Endothelial cell (in vitro differentiated cells): ENCODE results near the gene TRAPPC10. TPM values are rescaled to one million over a fixed set of nuclear protein-coding genes. Genes with fewer than 3 reads are reported as not detected.

Experiments
- DNase-seq: peaks from one replicate; pipeline ENCODE4 v3.0.0; 2021; ENCODE audit warnings: low spot score
- H3K27ac Mint-ChIP-seq: one replicate; pipeline ENCODE4 v1.8.0; 2021; ENCODE audit warnings: mixed read lengths, inconsistent platforms; ENCODE audit not compliant: unreplicated experiment
- H3K27me3 Mint-ChIP-seq: one replicate; pipeline ENCODE4 v1.8.0; 2021; ENCODE audit warnings: mild to moderate bottlenecking, moderate library complexity, mixed read lengths, inconsistent platforms; ENCODE audit not compliant: unreplicated experiment
- H3K36me3 Mint-ChIP-seq: one replicate; pipeline ENCODE4 v1.8.0; 2021; ENCODE audit warnings: mild to moderate bottlenecking, low read depth, mixed read lengths, inconsistent platforms; ENCODE audit not compliant: unreplicated experiment
- H3K4me1 Mint-ChIP-seq: one replicate; pipeline ENCODE4 v1.8.0; 2021; ENCODE audit warnings: mild to moderate bottlenecking, mixed read lengths, inconsistent platforms; ENCODE audit not compliant: unreplicated experiment
- H3K4me3 Mint-ChIP-seq: one replicate; pipeline ENCODE4 v1.8.0; 2021; ENCODE audit warnings: mild to moderate bottlenecking, mixed read lengths, inconsistent platforms; ENCODE audit not compliant: unreplicated experiment
- H3K9me3 Mint-ChIP-seq: one replicate; pipeline ENCODE4 v1.8.0; 2021; ENCODE audit warnings: mixed read lengths, inconsistent platforms; ENCODE audit not compliant: unreplicated experiment
- total RNA-seq: library from RNA; stranded (reverse); fragmentation: NEBNext Ultra II Directional; extraction: Animal tissue kit (Norgen Biotek cat#: 25700); gene quantifications from one replicate; pipeline ENCODE4 v1.2.1, GENCODE V29; 2021; ENCODE audit not compliant: unreplicated experiment
- TF ChIP-seq, protein P1 (sequence below): fragments of 200-600 bp; sonication (generic); IDR thresholded peaks from one replicate; pipeline ENCODE4 v1.5.0; 2021; ENCODE audit warnings: antibody characterized with exemption; ENCODE audit not compliant: unreplicated experiment

The TRAPPC10 gene
- total RNA-seq, 1 donor from 2014 or later, result 28.4 TPM

DNA sequence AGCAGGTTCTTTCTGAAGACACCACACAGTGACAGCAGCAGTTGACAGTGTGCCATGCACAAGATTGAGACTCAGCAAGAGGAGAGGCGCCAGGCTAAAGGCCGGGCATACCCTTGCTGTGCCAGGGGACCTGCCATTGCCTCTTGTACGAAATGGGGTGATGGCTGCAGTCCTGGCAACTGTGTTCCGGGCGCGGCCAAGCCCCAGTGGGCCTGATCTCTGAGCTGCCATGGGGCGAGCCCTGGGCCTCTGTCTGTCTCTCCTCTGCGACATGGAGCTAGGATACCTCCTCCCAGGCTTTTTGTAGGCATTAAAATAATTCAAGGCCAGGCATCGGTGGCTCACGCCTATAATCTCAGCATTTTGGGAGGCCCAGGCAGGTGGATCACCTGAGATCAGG lies 9.6 kb upstream of the TRAPPC10 start:
- no peak overlapping the region for H3K4me3 Mint-ChIP-seq
- H3K9me3 Mint-ChIP-seq, result no peaks in the 10 kb centered on the region
- no peak for DNase-seq
- no peaks in the 10 kb centered on the region for H3K36me3 Mint-ChIP-seq
- no peak overlapping the region for H3K27ac Mint-ChIP-seq
- peaks cover 2% of the 10 kb centered on the region for H3K27me3 Mint-ChIP-seq
- TF ChIP-seq, protein P1, sequence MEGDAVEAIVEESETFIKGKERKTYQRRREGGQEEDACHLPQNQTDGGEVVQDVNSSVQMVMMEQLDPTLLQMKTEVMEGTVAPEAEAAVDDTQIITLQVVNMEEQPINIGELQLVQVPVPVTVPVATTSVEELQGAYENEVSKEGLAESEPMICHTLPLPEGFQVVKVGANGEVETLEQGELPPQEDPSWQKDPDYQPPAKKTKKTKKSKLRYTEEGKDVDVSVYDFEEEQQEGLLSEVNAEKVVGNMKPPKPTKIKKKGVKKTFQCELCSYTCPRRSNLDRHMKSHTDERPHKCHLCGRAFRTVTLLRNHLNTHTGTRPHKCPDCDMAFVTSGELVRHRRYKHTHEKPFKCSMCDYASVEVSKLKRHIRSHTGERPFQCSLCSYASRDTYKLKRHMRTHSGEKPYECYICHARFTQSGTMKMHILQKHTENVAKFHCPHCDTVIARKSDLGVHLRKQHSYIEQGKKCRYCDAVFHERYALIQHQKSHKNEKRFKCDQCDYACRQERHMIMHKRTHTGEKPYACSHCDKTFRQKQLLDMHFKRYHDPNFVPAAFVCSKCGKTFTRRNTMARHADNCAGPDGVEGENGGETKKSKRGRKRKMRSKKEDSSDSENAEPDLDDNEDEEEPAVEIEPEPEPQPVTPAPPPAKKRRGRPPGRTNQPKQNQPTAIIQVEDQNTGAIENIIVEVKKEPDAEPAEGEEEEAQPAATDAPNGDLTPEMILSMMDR, result no peak
- no peaks in the 10 kb centered on the region for H3K4me1 Mint-ChIP-seq

DNA sequence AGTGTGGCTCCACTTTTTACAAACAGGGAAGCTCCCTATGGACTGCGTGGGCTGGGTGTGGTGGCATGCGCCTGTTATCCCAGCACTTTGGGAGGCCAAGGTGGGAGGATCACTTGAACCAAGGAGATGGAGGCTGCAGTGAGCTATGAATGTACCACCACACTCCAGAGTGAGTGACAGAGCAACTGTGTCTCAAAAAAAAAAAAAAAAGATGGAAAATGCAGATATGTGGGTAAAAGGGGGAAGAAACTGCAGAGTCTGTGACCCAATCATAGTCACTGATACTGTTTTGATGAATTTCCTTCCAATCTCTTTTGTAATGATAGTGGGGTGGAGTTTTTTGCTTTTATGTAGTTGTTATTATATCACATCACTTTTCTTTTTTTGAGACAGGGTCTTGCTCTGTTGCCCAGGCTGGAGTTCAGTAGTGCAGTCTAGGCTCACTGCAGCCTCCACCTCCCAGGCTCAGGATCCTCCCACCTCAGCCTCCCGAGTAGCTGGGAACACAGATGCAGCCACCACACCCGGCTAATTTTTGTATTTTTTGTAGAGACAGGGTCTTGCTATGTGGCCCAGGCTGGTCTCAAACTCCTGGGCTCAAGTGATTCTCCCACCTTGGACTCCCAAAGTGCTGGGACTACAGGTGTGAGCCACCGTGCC lies 8.7 kb upstream of the TRAPPC10 start:
- H3K27ac Mint-ChIP-seq, result no peak overlapping the region
- no peak for DNase-seq
- no peaks in the 10 kb centered on the region for H3K4me1 Mint-ChIP-seq
- no peak overlapping the region for H3K4me3 Mint-ChIP-seq
- TF ChIP-seq, protein P1, result no peak
- no peaks in the 10 kb centered on the region for H3K36me3 Mint-ChIP-seq
- H3K9me3 Mint-ChIP-seq, result no peaks in the 10 kb centered on the region
- H3K27me3 Mint-ChIP-seq, result peaks cover 2% of the 10 kb centered on the region

DNA sequence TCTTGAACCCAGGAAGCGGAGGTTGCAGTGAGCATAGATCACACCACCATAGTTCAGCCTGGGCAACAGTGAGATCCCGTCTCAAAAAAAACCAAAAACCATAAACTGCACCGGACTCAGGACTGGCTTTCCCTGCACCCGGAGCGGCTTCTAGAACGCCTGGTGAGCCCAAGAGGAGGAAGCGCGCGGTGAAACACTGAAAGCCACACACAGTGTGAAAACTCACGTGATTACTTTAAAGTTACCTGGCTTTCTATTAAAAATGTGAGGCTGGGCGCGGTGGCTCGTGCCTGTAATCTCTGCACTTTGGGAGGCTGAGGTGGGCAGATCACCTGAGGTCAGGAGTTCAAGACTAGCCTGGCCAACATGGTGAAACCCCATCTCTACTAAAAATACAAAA lies 7.0 kb upstream of the TRAPPC10 start:
- no peak overlapping the region for H3K4me3 Mint-ChIP-seq
- DNase-seq, result no peak
- no peaks in the 10 kb centered on the region for H3K36me3 Mint-ChIP-seq
- no peaks in the 10 kb centered on the region for H3K9me3 Mint-ChIP-seq
- no peak overlapping the region for H3K27ac Mint-ChIP-seq
- TF ChIP-seq, protein P1, result no peak
- H3K4me1 Mint-ChIP-seq, result no peaks in the 10 kb centered on the region
- H3K27me3 Mint-ChIP-seq, result peaks cover 2% of the 10 kb centered on the region

DNA sequence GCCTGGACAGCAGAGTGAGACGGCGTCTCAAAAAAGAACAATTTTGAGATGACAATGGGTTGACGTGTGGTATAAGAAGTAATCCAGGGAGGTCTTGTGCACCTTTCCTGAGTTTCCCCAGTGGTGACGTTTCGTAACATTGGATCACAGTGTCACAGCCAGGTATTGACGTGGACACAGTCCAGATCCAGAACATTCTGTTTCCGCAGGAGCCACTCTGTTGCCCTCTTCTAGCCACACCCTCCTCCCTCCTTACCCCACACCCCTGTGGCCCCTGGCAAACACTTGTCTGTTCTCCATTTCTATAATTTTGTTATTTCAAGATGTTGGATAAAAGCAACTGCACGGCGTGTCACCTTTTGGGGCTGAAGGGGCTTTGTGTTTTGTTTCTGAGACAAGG lies 6.5 kb upstream of the TRAPPC10 start:
- H3K9me3 Mint-ChIP-seq, result no peaks in the 10 kb centered on the region
- peaks cover 2% of the 10 kb centered on the region for H3K27me3 Mint-ChIP-seq
- no peaks in the 10 kb centered on the region for H3K4me1 Mint-ChIP-seq
- no peak for DNase-seq
- TF ChIP-seq, protein P1, result no peak
- H3K27ac Mint-ChIP-seq, result no peak overlapping the region
- no peak overlapping the region for H3K4me3 Mint-ChIP-seq
- no peaks in the 10 kb centered on the region for H3K36me3 Mint-ChIP-seq

DNA sequence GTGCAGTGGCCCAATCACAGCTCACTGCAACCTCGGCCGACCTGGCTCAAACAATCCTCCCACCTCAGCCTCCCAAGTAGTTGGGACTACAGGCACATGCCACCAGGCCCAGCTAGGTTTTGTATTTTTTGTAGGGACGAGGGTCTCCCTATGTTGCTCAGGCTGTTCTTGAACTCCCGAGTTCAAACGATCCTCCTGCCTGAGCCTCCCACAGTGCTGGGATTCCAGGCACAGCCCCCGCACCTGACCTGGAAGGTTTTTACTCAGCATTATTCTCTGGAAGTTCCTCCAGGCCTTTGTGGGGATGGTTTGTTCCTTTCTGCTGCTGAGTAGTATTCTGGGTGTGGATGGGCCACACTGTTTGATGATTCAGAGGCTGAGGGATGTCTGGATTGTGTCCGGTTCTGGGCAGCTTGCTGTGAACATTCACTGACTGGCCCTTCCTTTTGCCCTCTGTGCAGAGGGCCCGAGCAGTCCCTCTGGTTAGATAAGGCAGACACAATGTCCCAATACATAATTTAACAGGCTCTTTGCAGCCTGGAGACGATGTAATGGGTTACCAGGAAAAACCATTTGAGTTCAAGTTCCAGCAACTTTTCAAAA lies 6.0 kb upstream of the TRAPPC10 start:
- Mint-ChIP-seq H3K36me3 (no peaks in the 10 kb centered on the region), H3K4me1 (peaks cover 2% of the 10 kb centered on the region), H3K4me3 (no peak overlapping the region), H3K27ac (no peak overlapping the region), H3K27me3 (no peaks in the 10 kb centered on the region), H3K9me3 (no peaks in the 10 kb centered on the region)
- TF ChIP-seq, protein P1, result no peak
- no peak for DNase-seq
